Stomach (tissue), 9 donors: ENCODE results near the gene PAPLN. TPM values are rescaled to one million over a fixed set of nuclear protein-coding genes. Genes with fewer than 3 reads are reported as not detected.

Experiments
- DNase-seq, 2 donors: peaks; one replicate each; pipeline versions ENCODE4 v3.0.0 to v3.0.0-alpha.2; 2013 to 2019
- H3K27ac ChIP-seq, 5 donors: fragments of 200-600 bp in 4 of 5; sonication (generic) in 4 of 5; one replicate each; pipeline ENCODE4 v1.5.1; 2013 to 2019; ENCODE audit warnings: mild to moderate bottlenecking in 1 of 5, moderate library complexity in 1 of 5
- H3K27me3 ChIP-seq, 3 donors: fragments of 200-600 bp; sonication (generic); one replicate each; pipeline ENCODE4 v1.5.1; 2017 to 2019; ENCODE audit warnings: mixed run types in 1 of 3
- H3K36me3 ChIP-seq, 4 donors: fragments of 200-600 bp; sonication (generic); 1 replicate in 3 of 4; 2 replicates in 1 of 4; pipeline ENCODE4 v1.5.1; 2016 to 2019
- H3K4me1 ChIP-seq, 4 donors: fragments of 200-600 bp; sonication (generic); one replicate each; pipeline ENCODE4 v1.5.1; 2016 to 2019
- H3K4me3 ChIP-seq, 4 donors: fragments of 200-600 bp; sonication (generic) in 3 of 4; one replicate each; pipeline ENCODE4 v1.5.1; 2016 to 2019; ENCODE audit warnings: mild to moderate bottlenecking in 1 of 4
- H3K9me3 ChIP-seq, 4 donors: fragments of 200-600 bp; sonication (generic); one replicate each; pipeline ENCODE4 v1.5.1; 2016 to 2019
- EP300 ChIP-seq: sonication (generic); formaldehyde crosslinking; IDR thresholded peaks from one replicate; pipeline ENCODE4 v1.6.1; 2017; ENCODE audit warnings: antibody characterized with exemption
- POLR2A ChIP-seq, 4 donors: fragments of 450-650 bp; IDR thresholded peaks; one replicate each; pipeline ENCODE4 v1.6.1; 2016; ENCODE audit warnings: antibody characterized with exemption in 4 of 4, control low read depth in 2 of 4, mild to moderate bottlenecking in 1 of 4, moderate library complexity in 1 of 4
- POLR2AphosphoS5 ChIP-seq, 3 donors: sonication (generic); formaldehyde crosslinking; IDR thresholded peaks; one replicate each; pipeline ENCODE4 v1.6.1; 2016; ENCODE audit warnings: antibody characterized with exemption in 3 of 3
- WGBS, 5 donors: extraction: QIAGEN DNeasy Blood & Tissue Kit in 3 of 5; methylation state at CpG; one replicate each; pipeline versions ENCODE4 v1.1.5 to v1.1.7; 2013 to 2018; 5-methylcytosine and 5-hydroxymethylcytosine counted together
- intact Hi-C: fragments of 100-400 bp; cut with DNase I; formaldehyde crosslinking; loops from one replicate; pipeline ENCODE4 v1.15.1; 2023; ENCODE audit warnings: low total_unique reads
- polyA plus RNA-seq, 3 donors: library from polyadenylated mRNA; stranded (reverse); fragments of 200-250 nt; gene quantifications; one replicate each; pipeline ENCODE4 v1.2.3, GENCODE V29; 2013
- total RNA-seq, 5 donors: library from RNA; depleted of rRNA; stranded (reverse); fragments of >200 nt; gene quantifications; one replicate each; pipeline versions ENCODE4 v1.1.0 to v1.2.3, GENCODE V29; 2014 to 2016
- TF ChIP-seq, protein P1 (sequence below), 7 experiments: fragments of 450-650 bp in 4 of 7; fragments of 200-600 bp in 3 of 7; sonication (generic) in 3 of 7; IDR thresholded peaks; one replicate each; pipeline ENCODE4 v1.5.1; 2016 to 2019; ENCODE audit warnings: antibody characterized with exemption in 7 of 7, control low read depth in 2 of 7, mild to moderate bottlenecking in 1 of 7
- donor health status: healthy with polysubstance abuse.
- donor health status: Bipolar disorder and iron deficiency.
- donor health status: healthy.

PAPLN gene
- total and polyA plus RNA-seq, 8 donors = 1.1 to 53.1 (median 8.0) TPM

GRCh38 chr14:73265721-73266046, 28.4 kb downstream of the PAPLN start:
- Histone ChIP-seq H3K27ac (no peak overlapping the region), H3K27me3 (no peaks in the 10 kb centered on the region), H3K36me3 (peaks cover 0 to 82% (median 33%) of the 10 kb centered on the region in 4 donors), H3K9me3 (no peaks in the 10 kb centered on the region), H3K4me3 (no peak overlapping the region), H3K4me1 (peaks cover 10 to 15% (median 13%) of the 10 kb centered on the region in 4 donors)
- no peak for DNase-seq
- intact Hi-C loops = no loop called here
- WGBS, 5 donors = 89 to 97% (median 93%) methylated on average over 3 of the region's 3 CpGs
- no peak for TF ChIP-seq POLR2A (IDR thresholded peaks at IDR 0.05)
- TF ChIP-seq, protein P1, sequence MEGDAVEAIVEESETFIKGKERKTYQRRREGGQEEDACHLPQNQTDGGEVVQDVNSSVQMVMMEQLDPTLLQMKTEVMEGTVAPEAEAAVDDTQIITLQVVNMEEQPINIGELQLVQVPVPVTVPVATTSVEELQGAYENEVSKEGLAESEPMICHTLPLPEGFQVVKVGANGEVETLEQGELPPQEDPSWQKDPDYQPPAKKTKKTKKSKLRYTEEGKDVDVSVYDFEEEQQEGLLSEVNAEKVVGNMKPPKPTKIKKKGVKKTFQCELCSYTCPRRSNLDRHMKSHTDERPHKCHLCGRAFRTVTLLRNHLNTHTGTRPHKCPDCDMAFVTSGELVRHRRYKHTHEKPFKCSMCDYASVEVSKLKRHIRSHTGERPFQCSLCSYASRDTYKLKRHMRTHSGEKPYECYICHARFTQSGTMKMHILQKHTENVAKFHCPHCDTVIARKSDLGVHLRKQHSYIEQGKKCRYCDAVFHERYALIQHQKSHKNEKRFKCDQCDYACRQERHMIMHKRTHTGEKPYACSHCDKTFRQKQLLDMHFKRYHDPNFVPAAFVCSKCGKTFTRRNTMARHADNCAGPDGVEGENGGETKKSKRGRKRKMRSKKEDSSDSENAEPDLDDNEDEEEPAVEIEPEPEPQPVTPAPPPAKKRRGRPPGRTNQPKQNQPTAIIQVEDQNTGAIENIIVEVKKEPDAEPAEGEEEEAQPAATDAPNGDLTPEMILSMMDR (IDR thresholded peaks at IDR 0.05) = no peak
- no peak for TF ChIP-seq EP300
- TF ChIP-seq POLR2AphosphoS5 (IDR thresholded peaks at IDR 0.05) = no peak

DNA sequence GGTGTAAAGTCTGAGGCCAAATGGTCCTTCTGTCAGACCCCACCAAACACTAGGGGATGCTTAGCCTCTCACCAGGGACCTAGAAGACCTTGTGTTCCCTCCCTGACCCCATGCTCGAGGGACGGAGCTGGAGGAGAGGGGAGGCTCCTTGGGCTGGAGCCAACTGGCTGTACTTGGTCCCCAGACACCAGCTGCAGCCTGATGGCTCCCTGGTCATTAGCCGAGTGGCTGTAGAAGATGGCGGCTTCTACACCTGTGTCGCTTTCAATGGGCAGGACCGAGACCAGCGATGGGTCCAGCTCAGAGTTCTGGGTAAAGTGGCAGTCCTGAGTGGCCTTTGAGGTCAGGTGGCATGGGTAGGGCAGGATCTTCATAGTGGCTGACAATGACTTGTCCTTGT, 29.0 kb downstream of the PAPLN start:
- 84 to 97% (median 89%) methylated on average over 5 to 7 of the region's 7 CpGs for WGBS, 5 donors
- TF ChIP-seq, protein P1 (IDR thresholded peaks at IDR 0.05) = no peak
- TF ChIP-seq POLR2AphosphoS5 (IDR thresholded peaks at IDR 0.05) = no peak
- no peak for TF ChIP-seq EP300
- TF ChIP-seq POLR2A (IDR thresholded peaks at IDR 0.05) = no peak

GRCh38 chr14:73267474-73267873, 30.2 kb downstream of the PAPLN start:
- H3K27ac ChIP-seq = no peak overlapping the region
- peaks cover 0 to 69% (median 33%) of the 10 kb centered on the region in 4 donors for H3K36me3 ChIP-seq
- no peak for DNase-seq
- TF ChIP-seq, protein P1 (IDR thresholded peaks at IDR 0.05) = no peak
- TF ChIP-seq POLR2A (IDR thresholded peaks at IDR 0.05) = no peak
- no peak for TF ChIP-seq POLR2AphosphoS5 (IDR thresholded peaks at IDR 0.05)
- no peak for TF ChIP-seq EP300
- no peaks in the 10 kb centered on the region for H3K27me3 ChIP-seq
- no peak overlapping the region for H3K4me3 ChIP-seq
- intact Hi-C loops = no loop called here
- 94 to 97% (median 96%) methylated on average over 6 of the region's 6 CpGs for WGBS, 5 donors
- H3K4me1 ChIP-seq = peaks cover 10 to 19% (median 14%) of the 10 kb centered on the region in 4 donors
- no peaks in the 10 kb centered on the region for H3K9me3 ChIP-seq

More for the DNA sequence above, 29.0 kb downstream of the PAPLN start:
- DNase-seq = no peak
- Histone ChIP-seq H3K27me3 (no peaks in the 10 kb centered on the region), H3K4me3 (no peak overlapping the region), H3K27ac (no peak overlapping the region), H3K4me1 (peaks cover 10 to 17% (median 13%) of the 10 kb centered on the region in 4 donors), H3K36me3 (peaks cover 0 to 76% (median 33%) of the 10 kb centered on the region in 4 donors), H3K9me3 (no peaks in the 10 kb centered on the region)
- intact Hi-C loops = no loop called here

DNA sequence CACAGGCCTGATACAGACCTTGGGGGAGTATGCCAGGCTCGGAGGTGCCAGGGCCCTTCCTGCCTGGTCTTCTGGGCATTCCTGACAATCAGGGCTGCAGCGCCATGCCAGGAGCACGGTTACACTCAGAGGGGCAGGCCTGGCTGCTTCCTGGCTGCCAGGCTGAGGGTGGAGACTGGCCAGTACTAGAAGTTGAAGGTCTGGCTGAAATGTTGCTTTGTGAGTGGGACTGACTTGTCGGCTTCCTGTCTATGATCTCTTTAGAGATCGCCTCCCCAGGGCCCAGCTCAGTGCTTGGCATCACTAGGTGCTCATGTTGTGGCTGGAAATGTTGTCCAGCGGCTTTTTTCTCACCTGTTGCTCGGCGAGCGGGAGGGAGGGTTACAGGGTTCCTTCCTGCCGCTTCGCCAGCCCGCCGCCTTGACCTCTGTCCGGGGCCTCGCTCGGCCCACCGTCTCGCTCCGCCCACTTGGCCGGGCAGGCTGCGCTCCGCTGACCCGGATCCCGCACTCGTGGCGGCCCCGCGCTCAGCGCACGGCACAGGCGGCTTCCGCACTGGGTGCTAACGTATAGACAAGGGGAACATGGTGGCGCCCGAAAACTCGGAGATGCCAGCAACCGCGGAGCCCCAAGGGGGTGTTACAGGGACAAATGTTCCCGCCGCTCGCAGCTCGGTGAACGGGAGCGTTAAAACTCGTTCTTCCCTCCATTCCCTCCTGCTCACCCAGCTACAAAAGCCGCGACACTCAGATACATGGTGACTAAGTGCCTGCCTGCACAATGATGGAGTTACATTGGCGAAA, 32.6 kb downstream of the PAPLN start:
- WGBS, 5 donors = 5 to 27% (median 10%) methylated on average over 15 to 48 of the region's 48 CpGs
- peak overlapping the region; percentile 34 to 48 (median 38) for H3K4me3 ChIP-seq

More for the DNA sequence above, 32.6 kb downstream of the PAPLN start:
- DNase-seq = peak; percentile 64 to 66
- TF ChIP-seq, protein P1 (IDR thresholded peaks at IDR 0.05) = no peak
- TF ChIP-seq EP300 = no peak
- TF ChIP-seq POLR2A (IDR thresholded peaks at IDR 0.05) = no peak
- TF ChIP-seq POLR2AphosphoS5 (IDR thresholded peaks at IDR 0.05) = no peak
- Histone ChIP-seq H3K4me1 (peaks cover 10 to 25% (median 14%) of the 10 kb centered on the region in 4 donors), H3K36me3 (peaks cover 11 to 69% (median 43%) of the 10 kb centered on the region in 4 donors), H3K9me3 (no peaks in the 10 kb centered on the region), H3K27ac (peak overlapping the region; percentile 9 to 66 (median 41)), H3K27me3 (no peaks in the 10 kb centered on the region)
- intact Hi-C loops = no loop called here
